ENCODE data around the gene RGMB.
A peak's percentile ranks its signal among the peaks of the same experiment; 100 is the strongest.
"Not testable (repeated sequence)": the region's sequence is repeated elsewhere in the genome, so short reads cannot be mapped to it uniquely, and the experiment has no call there.

RGMB gene

GRCh38 chr5:98773464-98774191 lies at the start of gene RGMB:
RGMB (plus strand) TSS chr5:98773663; CDS start chr5:98774071, 408 bp downstream.
- DNase-seq (ENCODE audit: low read depth in 2 of 2): peak; percentile 88 to 89

- DNase-seq (ENCODE audit: low read depth in 2 of 2): no peak
These were observed 47.2 kb upstream of the RGMB start for GRCh38 chr5:98726258-98726657.

- no peak for DNase-seq (ENCODE audit: low read depth in 2 of 2)
These were observed 45.8 kb upstream of the RGMB start for GRCh38 chr5:98727686-98728085.

- DNase-seq (ENCODE audit: low read depth in 2 of 2): no peak
These were observed 38.8 kb upstream of the RGMB start for GRCh38 chr5:98734646-98735045.

- no peak for DNase-seq (ENCODE audit: low read depth in 2 of 2)
These were observed 37.5 kb upstream of the RGMB start for GRCh38 chr5:98735806-98736507.

GRCh38 chr5:98736753-98737152 lies 36.7 kb upstream of the RGMB start:
- DNase-seq (ENCODE audit: low read depth in 2 of 2): no peak

- DNase-seq (ENCODE audit: low read depth in 2 of 2): not testable (repeated sequence)
These were observed 36.0 kb upstream of the RGMB start for GRCh38 chr5:98737441-98737840.

GRCh38 chr5:98738481-98739149 lies 34.8 kb upstream of the RGMB start:
- DNase-seq (ENCODE audit: low read depth in 2 of 2): not testable (repeated sequence)

GRCh38 chr5:98741926-98742325 lies 31.5 kb upstream of the RGMB start:
- no peak for DNase-seq (ENCODE audit: low read depth in 2 of 2)

GRCh38 chr5:98742396-98743073 lies 30.9 kb upstream of the RGMB start:
- DNase-seq (ENCODE audit: low read depth in 2 of 2): no peak

- DNase-seq (ENCODE audit: low read depth in 2 of 2): not testable (repeated sequence)
These were observed 25.2 kb upstream of the RGMB start for GRCh38 chr5:98748259-98748658.

GRCh38 chr5:98749046-98749445 lies 24.4 kb upstream of the RGMB start:
- no peak for DNase-seq (ENCODE audit: low read depth in 2 of 2)

- no peak for DNase-seq (ENCODE audit: low read depth in 2 of 2)
These were observed 22.8 kb upstream of the RGMB start for GRCh38 chr5:98750693-98751092.

GRCh38 chr5:98752331-98752730 lies 21.1 kb upstream of the RGMB start:
- DNase-seq (ENCODE audit: low read depth in 2 of 2): not testable (repeated sequence)

GRCh38 chr5:98752801-98753200 lies 20.7 kb upstream of the RGMB start:
- DNase-seq (ENCODE audit: low read depth in 2 of 2): not testable (repeated sequence)

GRCh38 chr5:98753507-98753906 lies 20.0 kb upstream of the RGMB start:
- DNase-seq (ENCODE audit: low read depth in 2 of 2): no peak

GRCh38 chr5:98755406-98755805 lies 18.1 kb upstream of the RGMB start:
- no peak for DNase-seq (ENCODE audit: low read depth in 2 of 2)

GRCh38 chr5:98757978-98758377 lies 15.5 kb upstream of the RGMB start:
- no peak for DNase-seq (ENCODE audit: low read depth in 2 of 2)

GRCh38 chr5:98763001-98763630 lies 10.3 kb upstream of the RGMB start:
- no peak for DNase-seq (ENCODE audit: low read depth in 2 of 2)

- DNase-seq (ENCODE audit: low read depth in 2 of 2): no peak
These were observed 7.6 kb upstream of the RGMB start for GRCh38 chr5:98765815-98766214.

- no peak for DNase-seq (ENCODE audit: low read depth in 2 of 2)
These were observed 5.9 kb upstream of the RGMB start for GRCh38 chr5:98767581-98767980.
